Measurements from ENCODE around the gene PLD2.

The PLD2 gene

GRCh38 chr17:4789951-4790704, 16.8 kb upstream of the PLD2 start:
- H3K4me3 ChIP-seq (ENCODE audit: low read depth, low read length): peak overlapping the region; percentile 58
- peak; percentile 51 for TF ChIP-seq CTCF (IDR thresholded peaks at IDR 0.05; ENCODE audit: low read depth, low read length, missing control alignments)
- in situ Hi-C loops (cut with HindIII; ENCODE audit: low sequenced_read_pairs): loop anchor here (5.0 kb wide), 2 partner anchors 47 to 63 kb away; no protein-coding TSS in a partner anchor
- peak; percentile 64 for DNase-seq (ENCODE audit: low read depth)

GRCh38 chr17:4790705-4791088, 16.3 kb upstream of the PLD2 start:
- H3K4me3 ChIP-seq (ENCODE audit: low read depth, low read length): peak overlapping the region; percentile 58
- no peak for TF ChIP-seq CTCF (IDR thresholded peaks at IDR 0.05; ENCODE audit: low read depth, low read length, missing control alignments)
- DNase-seq (ENCODE audit: low read depth): no peak
- in situ Hi-C loops (cut with HindIII; ENCODE audit: low sequenced_read_pairs): no loop called here

GRCh38 chr17:4795168-4795567, 11.8 kb upstream of the PLD2 start:
- no peak overlapping the region for H3K4me3 ChIP-seq (ENCODE audit: low read depth, low read length)
- no peak for DNase-seq (ENCODE audit: low read depth)
- no peak for TF ChIP-seq CTCF (IDR thresholded peaks at IDR 0.05; ENCODE audit: low read depth, low read length, missing control alignments)
- in situ Hi-C loops (cut with HindIII; ENCODE audit: low sequenced_read_pairs): no loop called here

GRCh38 chr17:4796552-4796920, 10.4 kb upstream of the PLD2 start:
- in situ Hi-C loops (cut with HindIII; ENCODE audit: low sequenced_read_pairs): no loop called here
- no peak for DNase-seq (ENCODE audit: low read depth)
- H3K4me3 ChIP-seq (ENCODE audit: low read depth, low read length): peak overlapping the region; percentile 99
- no peak for TF ChIP-seq CTCF (IDR thresholded peaks at IDR 0.05; ENCODE audit: low read depth, low read length, missing control alignments)

- in situ Hi-C loops (cut with HindIII; ENCODE audit: low sequenced_read_pairs): no loop called here
- H3K4me3 ChIP-seq (ENCODE audit: low read depth, low read length): no peak overlapping the region
- DNase-seq (ENCODE audit: low read depth): no peak
- TF ChIP-seq CTCF (IDR thresholded peaks at IDR 0.05; ENCODE audit: low read depth, low read length, missing control alignments): no peak
Observed at GRCh38 chr17:4800462-4801196, 6.3 kb upstream of the PLD2 start.

GRCh38 chr17:4802228-4802627, 4.7 kb upstream of the PLD2 start, which contains the start of gene C17orf114:
Gene C17orf114 (minus strand): TSS chr17:4802328.
- in situ Hi-C loops (cut with HindIII; ENCODE audit: low sequenced_read_pairs): no loop called here
- no peak for DNase-seq (ENCODE audit: low read depth)
- H3K4me3 ChIP-seq (ENCODE audit: low read depth, low read length): no peak within 1 kb of the TSS

More at GRCh38 chr17:4802228-4802627, 4.7 kb upstream of the PLD2 start, which contains the start of gene C17orf114:
- TF ChIP-seq CTCF (IDR thresholded peaks at IDR 0.05; ENCODE audit: low read depth, low read length, missing control alignments): no peak

All from astrocyte of the cerebellum (primary cell).